HEK293 (cell line): ENCODE measurements around the gene GALNT9.

Experiments used
- CTCF ChIA-PET: fragments of 350-600 bp; formaldehyde crosslinking; extraction: SDS; loops from one replicate; lab custom pipeline; 2021; ENCODE audit warnings: antibody characterized with exemption; lab: Yijun Ruan, JAX
- POLR2A ChIA-PET: fragments of 300-600 bp; formaldehyde crosslinking; extraction: SDS; loops from one replicate; lab custom pipeline; 2020; ENCODE audit warnings: antibody characterized with exemption, inconsistent platforms; lab: Yijun Ruan, JAX
- H3K27ac ChIP-seq: fragments of 200-500 bp; sonication (Bioruptor generic); 2 replicates; pipeline ENCODE4 v1.5.1; 2014; ENCODE audit warnings: low read depth, low read length, control low read depth, inconsistent platforms; ENCODE audit errors: extremely low read depth
- H3K36me3 ChIP-seq, 2 experiments: fragments of 200-500 bp in 1 of 2; sonication (Bioruptor generic) in 1 of 2; 1 replicate in 1 of 2; 2 replicates in 1 of 2; pipeline ENCODE4 v1.5.1; 2014 to 2017; ENCODE audit warnings: inconsistent platforms in 2 of 2, low read length in 2 of 2; ENCODE audit not compliant: control insufficient read depth in 2 of 2, insufficient read depth in 1 of 2
- H3K4me1 ChIP-seq: fragments of 200-500 bp; sonication (Bioruptor generic); 2 replicates; pipeline ENCODE4 v1.5.1; 2014; ENCODE audit warnings: mild to moderate bottlenecking, low read length, inconsistent platforms; ENCODE audit not compliant: control insufficient read depth, insufficient read depth
- H3K4me3 ChIP-seq: 2 replicates; pipeline ENCODE4 v1.5.1; 2011; ENCODE audit warnings: low read depth, mild to moderate bottlenecking, control low read depth, low read length, moderate library complexity
- H3K9me3 ChIP-seq: fragments of 200-500 bp; sonication (Bioruptor generic); 2 replicates; pipeline ENCODE4 v1.5.1; 2014; ENCODE audit warnings: low read depth, low read length, inconsistent platforms; ENCODE audit not compliant: control insufficient read depth, insufficient read depth
- REPIN1 ChIP-seq: fragments of 450-650 bp; formaldehyde crosslinking; IDR thresholded peaks from 2 replicates; pipeline ENCODE4 v1.5.1; 2017; ENCODE audit warnings: missing biosample characterization, missing genetic modification characterization, low read depth
- SP2 ChIP-seq: fragments of 450-650 bp; formaldehyde crosslinking; IDR thresholded peaks from 2 replicates; pipeline ENCODE4 v1.5.1; 2016; ENCODE audit warnings: missing biosample characterization, missing genetic modification characterization
- ZNF10 ChIP-seq: fragments of 450-650 bp; formaldehyde crosslinking; IDR thresholded peaks from 2 replicates; pipeline ENCODE4 v1.5.1; 2017; ENCODE audit warnings: missing biosample characterization, missing genetic modification characterization
- ZNF174 ChIP-seq: fragments of 450-650 bp; formaldehyde crosslinking; IDR thresholded peaks from 2 replicates; pipeline ENCODE4 v1.5.0; 2017; ENCODE audit warnings: missing biosample characterization, mild to moderate bottlenecking, missing genetic modification characterization
- ZNF221 ChIP-seq: fragments of 450-650 bp; formaldehyde crosslinking; IDR thresholded peaks from 2 replicates; pipeline ENCODE4 v1.5.1; 2017; ENCODE audit warnings: missing biosample characterization, missing genetic modification characterization, borderline replicate concordance
- ZNF292 ChIP-seq: fragments of 450-650 bp; formaldehyde crosslinking; IDR thresholded peaks from 2 replicates; pipeline ENCODE4 v1.5.1; 2016; ENCODE audit warnings: low read depth, missing biosample characterization, missing genetic modification characterization, borderline replicate concordance
- ZNF302 ChIP-seq: fragments of 450-650 bp; formaldehyde crosslinking; IDR thresholded peaks from 2 replicates; pipeline ENCODE4 v1.5.1; 2016; ENCODE audit warnings: missing biosample characterization, missing genetic modification characterization, low read depth
- ZNF521 ChIP-seq: fragments of 450-650 bp; formaldehyde crosslinking; IDR thresholded peaks from 2 replicates; pipeline ENCODE4 v1.5.1; 2017; ENCODE audit warnings: missing biosample characterization, mild to moderate bottlenecking, missing genetic modification characterization
- ZNF629 ChIP-seq: fragments of 450-650 bp; formaldehyde crosslinking; IDR thresholded peaks from 2 replicates; pipeline ENCODE4 v1.5.1; 2017; ENCODE audit warnings: missing biosample characterization, missing genetic modification characterization
- ZNF701 ChIP-seq: fragments of 450-650 bp; formaldehyde crosslinking; IDR thresholded peaks from 2 replicates; pipeline ENCODE4 v1.5.1; 2016; ENCODE audit warnings: missing biosample characterization, missing genetic modification characterization
- TF ChIP-seq, protein P1 (sequence below): fragments of 450-650 bp; formaldehyde crosslinking; IDR thresholded peaks from 2 replicates; pipeline ENCODE4 v1.5.1; 2016; ENCODE audit warnings: missing biosample characterization, missing genetic modification characterization
- TF ChIP-seq, protein P2 (sequence below): fragments of 450-650 bp; formaldehyde crosslinking; IDR thresholded peaks from 2 replicates; pipeline ENCODE4 v1.5.1; 2016; ENCODE audit warnings: missing biosample characterization, missing genetic modification characterization, borderline replicate concordance
- TF ChIP-seq, protein P3 (sequence below): fragments of 450-650 bp; formaldehyde crosslinking; IDR thresholded peaks from 2 replicates; pipeline ENCODE4 v1.5.1; 2016; ENCODE audit warnings: missing biosample characterization, missing genetic modification characterization

Gene GALNT9

DNA sequence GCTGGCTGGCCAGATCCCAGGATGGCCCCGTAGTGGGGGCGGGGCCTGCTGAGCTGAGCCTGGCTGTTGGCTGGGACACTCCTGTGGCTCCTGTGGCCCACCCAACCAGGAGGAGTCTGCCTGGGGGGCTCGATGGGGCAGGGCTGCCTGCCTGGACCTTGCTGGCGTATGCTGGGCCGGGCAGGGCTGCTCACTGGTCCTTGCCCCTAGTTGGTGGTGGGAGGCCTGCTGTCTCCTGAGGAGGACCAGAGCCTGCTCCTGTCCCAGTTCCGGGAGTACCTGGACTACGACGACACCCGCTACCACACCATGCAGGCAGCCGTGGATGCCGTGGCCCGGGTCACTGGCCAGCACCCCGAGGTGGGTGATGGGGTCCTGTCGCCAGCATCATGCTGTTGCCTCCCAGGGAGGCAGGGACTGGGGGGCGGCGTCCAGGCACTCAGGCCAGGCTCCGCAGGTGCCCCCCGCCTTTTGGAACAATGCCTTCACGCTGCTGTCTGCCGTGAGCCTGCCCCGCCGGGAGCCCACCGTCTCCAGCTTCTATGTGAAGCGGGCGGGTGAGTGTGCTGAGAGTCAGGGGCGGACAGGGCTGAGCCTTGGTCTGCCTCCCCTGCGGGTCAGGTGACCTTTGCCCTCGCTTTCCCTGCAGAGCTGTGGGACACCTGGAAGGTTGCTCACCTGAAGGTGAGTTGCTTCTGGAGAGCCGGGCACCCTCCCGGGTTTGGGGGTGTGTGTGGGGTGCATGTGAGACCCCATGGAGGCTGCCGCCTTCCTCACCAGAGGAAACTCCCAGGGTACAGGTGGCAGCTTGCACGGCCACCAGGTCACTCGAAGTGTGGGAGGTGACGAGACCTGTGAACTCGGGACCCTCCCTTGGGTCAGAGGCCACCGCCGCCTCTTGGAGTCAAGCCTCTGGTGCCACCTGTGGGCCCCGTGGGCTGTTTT is 181.7 kb downstream of the GALNT9 start:
- H3K9me3 ChIP-seq = no peaks in the 10 kb centered on the region
- H3K27ac ChIP-seq = no peak overlapping the region
- H3K4me1 ChIP-seq = 0 out of 2 replicates have a peak, but pooled peaks cover 3% of the 10 kb centered on the region
- TF ChIP-seq ZNF629 (tag by site-specific recombination) (no peak), ZNF10 (tag by site-specific recombination) (no peak), ZNF292 (tag by site-specific recombination) (no peak), ZNF174 (tag by site-specific recombination) (no peak), ZNF521 (tag by site-specific recombination) (no peak), ZNF221 (tag by site-specific recombination) (no peak), ZNF302 (tag by site-specific recombination) (no peak), ZNF701 (no peak)
- TF ChIP-seq, protein P1, sequence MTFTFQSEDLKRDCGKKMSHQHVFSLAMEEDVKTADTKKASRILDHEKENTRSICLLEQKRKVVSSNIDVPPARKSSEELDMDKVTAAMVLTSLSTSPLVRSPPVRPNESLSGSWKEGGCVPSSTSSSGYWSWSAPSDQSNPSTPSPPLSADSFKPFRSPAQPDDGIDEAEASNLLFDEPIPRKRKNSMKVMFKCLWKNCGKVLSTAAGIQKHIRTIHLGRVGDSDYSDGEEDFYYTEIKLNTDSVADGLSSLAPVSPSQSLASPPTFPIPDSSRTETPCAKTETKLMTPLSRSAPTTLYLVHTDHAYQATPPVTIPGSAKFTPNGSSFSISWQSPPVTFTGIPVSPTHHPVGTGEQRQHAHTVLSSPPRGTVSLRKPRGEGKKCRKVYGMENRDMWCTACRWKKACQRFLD (tag by site-specific recombination) = no peak
- TF ChIP-seq, protein P2, sequence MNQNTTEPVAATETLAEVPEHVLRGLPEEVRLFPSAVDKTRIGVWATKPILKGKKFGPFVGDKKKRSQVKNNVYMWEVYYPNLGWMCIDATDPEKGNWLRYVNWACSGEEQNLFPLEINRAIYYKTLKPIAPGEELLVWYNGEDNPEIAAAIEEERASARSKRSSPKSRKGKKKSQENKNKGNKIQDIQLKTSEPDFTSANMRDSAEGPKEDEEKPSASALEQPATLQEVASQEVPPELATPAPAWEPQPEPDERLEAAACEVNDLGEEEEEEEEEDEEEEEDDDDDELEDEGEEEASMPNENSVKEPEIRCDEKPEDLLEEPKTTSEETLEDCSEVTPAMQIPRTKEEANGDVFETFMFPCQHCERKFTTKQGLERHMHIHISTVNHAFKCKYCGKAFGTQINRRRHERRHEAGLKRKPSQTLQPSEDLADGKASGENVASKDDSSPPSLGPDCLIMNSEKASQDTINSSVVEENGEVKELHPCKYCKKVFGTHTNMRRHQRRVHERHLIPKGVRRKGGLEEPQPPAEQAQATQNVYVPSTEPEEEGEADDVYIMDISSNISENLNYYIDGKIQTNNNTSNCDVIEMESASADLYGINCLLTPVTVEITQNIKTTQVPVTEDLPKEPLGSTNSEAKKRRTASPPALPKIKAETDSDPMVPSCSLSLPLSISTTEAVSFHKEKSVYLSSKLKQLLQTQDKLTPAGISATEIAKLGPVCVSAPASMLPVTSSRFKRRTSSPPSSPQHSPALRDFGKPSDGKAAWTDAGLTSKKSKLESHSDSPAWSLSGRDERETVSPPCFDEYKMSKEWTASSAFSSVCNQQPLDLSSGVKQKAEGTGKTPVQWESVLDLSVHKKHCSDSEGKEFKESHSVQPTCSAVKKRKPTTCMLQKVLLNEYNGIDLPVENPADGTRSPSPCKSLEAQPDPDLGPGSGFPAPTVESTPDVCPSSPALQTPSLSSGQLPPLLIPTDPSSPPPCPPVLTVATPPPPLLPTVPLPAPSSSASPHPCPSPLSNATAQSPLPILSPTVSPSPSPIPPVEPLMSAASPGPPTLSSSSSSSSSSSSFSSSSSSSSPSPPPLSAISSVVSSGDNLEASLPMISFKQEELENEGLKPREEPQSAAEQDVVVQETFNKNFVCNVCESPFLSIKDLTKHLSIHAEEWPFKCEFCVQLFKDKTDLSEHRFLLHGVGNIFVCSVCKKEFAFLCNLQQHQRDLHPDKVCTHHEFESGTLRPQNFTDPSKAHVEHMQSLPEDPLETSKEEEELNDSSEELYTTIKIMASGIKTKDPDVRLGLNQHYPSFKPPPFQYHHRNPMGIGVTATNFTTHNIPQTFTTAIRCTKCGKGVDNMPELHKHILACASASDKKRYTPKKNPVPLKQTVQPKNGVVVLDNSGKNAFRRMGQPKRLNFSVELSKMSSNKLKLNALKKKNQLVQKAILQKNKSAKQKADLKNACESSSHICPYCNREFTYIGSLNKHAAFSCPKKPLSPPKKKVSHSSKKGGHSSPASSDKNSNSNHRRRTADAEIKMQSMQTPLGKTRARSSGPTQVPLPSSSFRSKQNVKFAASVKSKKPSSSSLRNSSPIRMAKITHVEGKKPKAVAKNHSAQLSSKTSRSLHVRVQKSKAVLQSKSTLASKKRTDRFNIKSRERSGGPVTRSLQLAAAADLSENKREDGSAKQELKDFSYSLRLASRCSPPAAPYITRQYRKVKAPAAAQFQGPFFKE = no peak
- TF ChIP-seq, protein P3, sequence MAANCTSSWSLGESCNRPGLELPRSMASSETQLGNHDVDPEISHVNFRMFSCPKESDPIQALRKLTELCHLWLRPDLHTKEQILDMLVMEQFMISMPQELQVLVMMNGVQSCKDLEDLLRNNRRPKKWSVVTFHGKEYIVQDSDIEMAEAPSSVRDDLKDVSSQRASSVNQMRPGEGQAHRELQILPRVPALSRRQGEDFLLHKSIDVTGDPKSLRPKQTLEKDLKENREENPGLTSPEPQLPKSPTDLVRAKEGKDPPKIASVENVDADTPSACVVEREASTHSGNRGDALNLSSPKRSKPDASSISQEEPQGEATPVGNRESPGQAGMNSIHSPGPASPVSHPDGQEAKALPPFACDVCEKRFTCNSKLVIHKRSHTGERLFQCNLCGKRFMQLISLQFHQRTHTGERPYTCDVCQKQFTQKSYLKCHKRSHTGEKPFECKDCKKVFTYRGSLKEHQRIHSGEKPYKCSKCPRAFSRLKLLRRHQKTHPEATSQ = no peak
- peaks cover 0 to 43% of the 10 kb centered on the region in 2 experiments; a peak in 1 of 3 replicates for H3K36me3 ChIP-seq
- POLR2A ChIA-PET = interaction anchor here (1.2 kb wide), 1 partner anchor 13 kb away, joined by 3 read pairs; no protein-coding TSS in a partner anchor
- CTCF ChIA-PET = interaction anchor here (1.7 kb wide), 1 partner anchor 267 kb away, joined by 9 read pairs; no protein-coding TSS in a partner anchor
- no peak overlapping the region for H3K4me3 ChIP-seq

DNA sequence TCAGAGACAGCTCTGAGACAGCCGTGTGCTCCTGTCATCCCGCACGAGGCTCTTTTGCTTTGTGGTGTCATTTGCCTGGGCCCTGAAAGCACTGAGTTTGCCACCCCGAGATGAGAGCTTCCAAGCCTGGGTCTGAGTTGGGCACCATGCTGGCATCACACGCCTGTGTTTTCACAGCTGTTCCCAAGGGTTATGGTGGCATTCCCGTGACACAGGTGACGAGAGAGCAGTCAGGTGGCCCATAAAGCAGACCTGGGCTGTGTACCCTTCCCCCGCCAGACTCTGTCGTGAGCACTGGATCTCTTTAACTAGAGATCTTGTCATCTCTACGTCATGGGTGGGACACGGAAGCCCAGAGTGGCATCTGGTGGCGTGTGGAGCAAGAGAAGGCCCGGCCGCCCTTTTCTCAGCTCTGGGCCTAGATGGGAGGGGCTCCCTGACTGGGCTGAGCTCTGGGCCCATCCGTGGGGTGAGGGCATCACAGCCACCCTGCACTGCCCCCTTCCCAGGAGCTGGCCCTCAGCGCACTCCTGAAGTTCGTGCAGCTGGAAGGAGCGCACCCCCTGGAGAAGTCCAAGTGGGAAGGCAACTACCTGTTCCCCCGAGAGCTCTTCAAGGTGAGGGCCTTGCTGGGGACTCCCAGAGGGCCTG is 182.5 kb downstream of the GALNT9 start:
- Histone ChIP-seq H3K9me3 (no peaks in the 10 kb centered on the region), H3K27ac (no peak overlapping the region), H3K4me1 (0 out of 2 replicates have a peak, but pooled peaks cover 3% of the 10 kb centered on the region), H3K36me3 (peaks cover 0 to 44% of the 10 kb centered on the region in 2 experiments; a peak in 1 of 3 replicates), H3K4me3 (no peak overlapping the region)
- TF ChIP-seq REPIN1 = no peak
- TF ChIP-seq SP2 (tag by site-specific recombination) = 0 out of 2 replicates have a peak, but pooled peaks have one; percentile 7
- ChIA-PET POLR2A (interaction anchor here (1.2 kb wide), 1 partner anchor 14 kb away, joined by 3 read pairs; no protein-coding TSS in a partner anchor), CTCF (interaction anchor here (1.7 kb wide), 1 partner anchor 267 kb away, joined by 9 read pairs; no protein-coding TSS in a partner anchor)
